GOT3 (cell line): Measurements from ENCODE around the gene LRP1.

Experiments used
- DNase-seq: peaks from one replicate; lab custom pipeline; 2025; ENCODE audit warnings: mixed read lengths; lab: John Stamatoyannopoulos, UW

The LRP1 gene

GRCh38 chr12:57194253-57194652 is 66.0 kb downstream of the LRP1 start:
- no peak for DNase-seq

GRCh38 chr12:57195186-57195585 is 66.9 kb downstream of the LRP1 start:
- no peak for DNase-seq

GRCh38 chr12:57195611-57196371 is 67.5 kb downstream of the LRP1 start:
- no peak for DNase-seq

- no peak for DNase-seq
These were observed 68.2 kb downstream of the LRP1 start for GRCh38 chr12:57196439-57196838.

GRCh38 chr12:57196956-57197355 is 68.7 kb downstream of the LRP1 start:
- no peak for DNase-seq

- DNase-seq, result no peak
These were observed 70.0 kb downstream of the LRP1 start for GRCh38 chr12:57198329-57198728.

- no peak for DNase-seq
These were observed 70.9 kb downstream of the LRP1 start for GRCh38 chr12:57199191-57199590.

DNA sequence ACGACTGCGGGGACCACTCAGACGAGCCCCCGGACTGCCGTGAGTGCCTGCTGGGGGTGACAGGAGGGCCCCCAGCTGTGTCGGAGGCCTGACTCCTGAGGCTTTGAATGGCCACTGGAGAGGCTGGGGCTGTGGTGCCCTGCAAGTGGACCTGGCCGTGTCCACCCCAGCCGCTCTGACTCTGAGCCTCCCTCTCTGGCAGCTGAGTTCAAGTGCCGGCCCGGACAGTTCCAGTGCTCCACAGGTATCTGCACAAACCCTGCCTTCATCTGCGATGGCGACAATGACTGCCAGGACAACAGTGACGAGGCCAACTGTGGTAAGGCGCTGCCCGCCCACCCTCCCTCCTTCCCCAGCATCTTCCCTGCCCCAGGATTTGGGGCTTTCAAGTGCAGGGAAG is 72.2 kb downstream of the LRP1 start:
- DNase-seq, result no peak

- no peak for DNase-seq
These were observed 72.9 kb downstream of the LRP1 start for GRCh38 chr12:57201219-57201618.

DNA sequence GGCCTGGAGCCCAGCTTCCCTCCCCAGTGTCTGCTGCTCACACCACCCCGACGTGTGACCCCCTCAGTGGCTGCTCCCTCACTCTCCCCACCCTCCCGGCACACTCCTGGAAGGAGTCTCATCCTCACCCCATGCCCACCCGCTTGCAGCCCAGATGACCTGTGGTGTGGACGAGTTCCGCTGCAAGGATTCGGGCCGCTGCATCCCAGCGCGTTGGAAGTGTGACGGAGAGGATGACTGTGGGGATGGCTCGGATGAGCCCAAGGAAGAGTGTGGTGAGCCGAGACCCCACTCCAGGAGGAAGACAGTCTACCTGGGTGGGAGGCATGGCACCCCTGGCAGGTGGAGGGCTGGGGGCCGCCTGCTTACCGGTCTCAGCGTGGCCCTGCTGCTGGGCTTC is 73.3 kb downstream of the LRP1 start:
- no peak for DNase-seq

- DNase-seq, result no peak
These were observed 74.0 kb downstream of the LRP1 start for GRCh38 chr12:57202321-57202720.

GRCh38 chr12:57203201-57203600 is 74.9 kb downstream of the LRP1 start:
- DNase-seq, result no peak

DNA sequence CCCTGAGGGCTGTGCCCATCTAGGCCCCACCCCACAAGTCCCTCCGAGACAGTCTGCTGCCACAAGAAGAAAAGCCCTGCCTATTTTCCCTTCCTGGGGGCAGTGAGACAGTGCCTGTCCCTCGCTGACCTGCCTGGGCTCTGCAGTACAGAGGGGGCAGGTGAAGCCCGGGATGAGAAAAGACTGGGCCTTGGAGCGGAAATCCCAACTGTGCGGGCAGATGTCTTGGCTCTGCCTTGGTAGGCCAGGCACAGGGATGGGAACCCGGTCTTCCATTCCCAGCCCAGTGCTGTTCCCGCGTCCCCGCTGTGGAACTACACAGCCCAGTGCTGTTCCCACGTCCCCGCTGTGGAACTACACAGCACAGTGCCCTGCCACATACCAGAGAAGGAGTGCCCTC is 75.5 kb downstream of the LRP1 start:
- no peak for DNase-seq

- DNase-seq, result no peak
These were observed 76.2 kb downstream of the LRP1 start for GRCh38 chr12:57204454-57204853.

- DNase-seq, result no peak
These were observed 76.9 kb downstream of the LRP1 start for GRCh38 chr12:57205186-57205585.

- no peak for DNase-seq
These were observed 77.6 kb downstream of the LRP1 start for GRCh38 chr12:57205931-57206330.

DNA sequence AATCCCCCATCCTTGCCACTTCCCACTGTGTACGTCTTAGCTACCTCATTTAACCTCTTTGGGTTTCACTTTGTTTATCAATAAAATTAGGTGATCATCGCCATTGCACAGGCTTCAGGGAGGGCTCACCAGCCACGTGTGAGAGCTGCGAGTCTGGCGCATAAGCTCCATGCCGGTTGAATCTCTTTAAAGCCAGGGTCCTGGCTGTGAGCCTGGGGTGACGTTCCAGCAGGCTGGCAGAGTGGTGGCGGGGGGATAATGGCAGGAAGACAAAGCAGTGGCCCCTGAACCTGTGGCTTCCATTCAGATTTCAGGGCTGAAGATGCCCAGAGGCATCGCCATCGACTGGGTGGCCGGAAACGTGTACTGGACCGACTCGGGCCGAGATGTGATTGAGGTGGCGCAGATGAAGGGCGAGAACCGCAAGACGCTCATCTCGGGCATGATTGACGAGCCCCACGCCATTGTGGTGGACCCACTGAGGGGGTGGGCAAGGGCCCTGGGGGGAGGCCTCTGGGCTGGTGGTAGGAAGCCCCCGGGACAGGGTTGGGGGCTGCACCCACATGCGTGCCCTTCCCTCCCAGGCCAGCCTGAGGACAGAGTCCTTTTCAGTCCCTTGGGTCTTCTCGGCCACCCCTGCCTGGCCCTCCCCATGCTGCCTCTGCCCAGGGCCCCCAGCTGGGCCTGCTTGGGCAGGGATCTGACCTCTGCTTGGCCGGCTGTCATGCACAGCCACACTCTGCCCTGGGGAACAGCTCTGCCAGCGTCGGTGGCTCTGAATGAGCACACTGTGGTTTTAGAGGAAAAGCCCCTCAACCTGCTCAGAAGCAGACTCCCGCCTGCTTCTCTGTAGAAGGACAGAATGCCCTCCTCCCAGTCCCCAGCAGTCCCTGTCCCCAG is 79.7 kb downstream of the LRP1 start:
- no peak for DNase-seq

DNA sequence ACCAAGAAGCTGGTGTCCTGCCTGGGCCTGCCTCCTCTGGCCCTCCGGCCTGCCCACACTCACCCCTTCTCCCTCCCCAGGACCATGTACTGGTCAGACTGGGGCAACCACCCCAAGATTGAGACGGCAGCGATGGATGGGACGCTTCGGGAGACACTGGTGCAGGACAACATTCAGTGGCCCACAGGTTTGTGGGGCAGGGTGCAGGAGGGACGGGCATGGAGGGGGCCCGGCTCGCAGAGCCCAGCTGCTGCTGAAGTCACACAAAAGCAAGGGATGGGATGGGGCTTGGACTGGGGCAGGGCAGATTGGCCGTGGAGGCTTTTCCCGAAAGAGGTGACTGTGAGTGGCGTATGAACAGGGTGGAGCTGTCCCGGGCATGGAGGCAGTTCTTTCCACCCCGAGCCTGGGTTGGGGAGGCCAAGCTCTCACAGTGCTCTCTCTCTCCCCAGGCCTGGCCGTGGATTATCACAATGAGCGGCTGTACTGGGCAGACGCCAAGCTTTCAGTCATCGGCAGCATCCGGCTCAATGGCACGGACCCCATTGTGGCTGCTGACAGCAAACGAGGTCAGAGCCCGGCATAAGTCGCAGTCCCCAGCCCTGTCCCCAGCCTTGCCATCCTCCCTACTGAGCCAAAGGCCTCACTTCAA is 80.5 kb downstream of the LRP1 start:
- no peak for DNase-seq

DNA sequence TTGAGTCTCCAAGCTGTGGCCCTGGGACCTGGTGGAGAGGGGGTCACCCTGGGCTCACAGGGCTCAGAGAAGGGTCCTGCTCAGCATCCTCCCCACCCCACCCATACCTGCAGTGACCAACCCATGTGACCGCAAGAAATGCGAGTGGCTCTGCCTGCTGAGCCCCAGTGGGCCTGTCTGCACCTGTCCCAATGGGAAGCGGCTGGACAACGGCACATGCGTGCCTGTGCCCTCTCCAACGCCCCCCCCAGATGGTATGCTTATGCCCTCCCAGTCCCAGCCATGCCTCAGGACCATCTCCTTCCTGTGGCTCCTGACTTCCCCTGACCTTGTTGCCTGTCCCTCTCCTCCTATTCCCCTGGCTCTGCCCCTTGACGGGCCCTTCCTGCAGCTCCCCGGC is 81.6 kb downstream of the LRP1 start:
- DNase-seq, result no peak

- DNase-seq, result no peak
These were observed 82.2 kb downstream of the LRP1 start for GRCh38 chr12:57210461-57210860.

DNA sequence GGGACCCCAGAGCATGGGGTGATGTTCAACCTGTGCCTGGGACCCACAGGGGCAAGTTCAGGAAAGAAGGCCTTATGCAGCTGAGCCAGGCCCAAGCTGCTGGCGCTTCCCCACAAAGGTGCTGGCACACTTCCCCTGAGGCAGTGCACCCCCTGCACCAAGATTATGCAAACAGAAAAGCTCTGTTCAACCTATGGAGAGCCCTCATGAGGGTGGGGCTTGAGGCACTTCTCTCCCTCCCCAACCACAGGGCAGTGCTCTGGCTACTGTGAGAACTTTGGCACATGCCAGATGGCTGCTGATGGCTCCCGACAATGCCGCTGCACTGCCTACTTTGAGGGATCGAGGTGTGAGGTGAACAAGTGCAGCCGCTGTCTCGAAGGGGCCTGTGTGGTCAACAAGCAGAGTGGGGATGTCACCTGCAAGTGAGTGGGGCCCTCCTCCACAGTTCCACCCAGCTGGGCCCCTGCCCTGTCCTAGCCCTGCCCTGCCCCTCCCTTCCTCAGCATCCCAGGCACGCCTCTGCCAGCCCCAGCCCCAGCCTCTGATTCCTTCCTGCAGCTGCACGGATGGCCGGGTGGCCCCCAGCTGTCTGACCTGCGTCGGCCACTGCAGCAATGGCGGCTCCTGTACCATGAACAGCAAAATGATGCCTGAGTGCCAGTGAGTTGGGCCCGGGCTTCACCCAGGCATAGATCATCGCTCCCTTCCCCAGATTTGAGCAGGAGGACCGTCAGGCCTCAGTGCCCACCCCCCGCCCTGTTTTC is 82.8 kb downstream of the LRP1 start:
- DNase-seq, result no peak
